Hepatocyte (in vitro differentiated cells): ENCODE measurements around the gene RANBP3. TPM values are rescaled to one million over a fixed set of nuclear protein-coding genes. Genes with fewer than 3 reads are reported as not detected.
"Not testable (repeated sequence)": the region's sequence is repeated elsewhere in the genome, so short reads cannot be mapped to it uniquely, and the experiment has no call there.

ENCODE experiments used
- DNase-seq: peaks from one replicate; pipeline ENCODE4 v3.0.0-alpha.2; 2016; ENCODE audit warnings: low spot score
- H2AFZ ChIP-seq: fragments of 200-600 bp; sonication (generic); 2 replicates; pipeline ENCODE4 v1.6.0; 2016; ENCODE audit warnings: antibody characterized with exemption, mild to moderate bottlenecking
- H3K27ac ChIP-seq: fragments of 200-600 bp; sonication (generic); 2 replicates; pipeline ENCODE4 v1.5.1; 2016; ENCODE audit warnings: mild to moderate bottlenecking
- H3K27me3 ChIP-seq: fragments of 200-600 bp; sonication (generic); 2 replicates; pipeline ENCODE4 v1.6.1; 2016
- H3K36me3 ChIP-seq: fragments of 200-600 bp; sonication (generic); replicated peaks from 2 replicates; pipeline ENCODE4 v1.5.1; 2016; ENCODE audit warnings: low read depth; ENCODE audit not compliant: insufficient read depth
- H3K4me1 ChIP-seq: fragments of 200-600 bp; sonication (generic); 2 replicates; pipeline ENCODE4 v1.5.1; 2016; ENCODE audit warnings: mild to moderate bottlenecking, moderate library complexity; ENCODE audit not compliant: insufficient read depth
- H3K4me2 ChIP-seq: fragments of 200-600 bp; sonication (generic); 2 replicates; pipeline ENCODE4 v1.6.0; 2016
- H3K4me3 ChIP-seq: fragments of 200-600 bp; sonication (generic); 2 replicates; pipeline ENCODE4 v1.5.1; 2016; ENCODE audit warnings: mild to moderate bottlenecking
- H3K79me2 ChIP-seq: fragments of 200-600 bp; sonication (generic); 2 replicates; pipeline ENCODE4 v1.6.0; 2017; ENCODE audit warnings: mild to moderate bottlenecking
- H3K9me2 ChIP-seq: fragments of 200-600 bp; sonication (generic); replicated peaks from 2 replicates; pipeline ENCODE4 v1.6.0; 2017; ENCODE audit warnings: mild to moderate bottlenecking; ENCODE audit not compliant: insufficient read depth
- H3K9me3 ChIP-seq: fragments of 200-600 bp; sonication (generic); 2 replicates; pipeline ENCODE4 v1.5.1; 2016; ENCODE audit warnings: low read depth, mild to moderate bottlenecking
- H4K20me1 ChIP-seq: fragments of 200-600 bp; sonication (generic); 2 replicates; pipeline ENCODE4 v1.6.0; 2016; ENCODE audit warnings: mild to moderate bottlenecking; ENCODE audit not compliant: insufficient read depth, poor library complexity, severe bottlenecking
- CTCF ChIP-seq: fragments of 200-600 bp; sonication (generic); IDR thresholded peaks from 2 replicates; pipeline ENCODE4 v1.5.1; 2016; ENCODE audit warnings: antibody characterized with exemption, mild to moderate bottlenecking; ENCODE audit not compliant: poor library complexity
- EZH2 ChIP-seq: fragments of 200-600 bp; sonication (generic); IDR thresholded peaks from 2 replicates; pipeline ENCODE4 v1.6.1; 2016; ENCODE audit warnings: antibody characterized with exemption, mild to moderate bottlenecking, borderline replicate concordance
- EZH2phosphoT487 ChIP-seq: fragments of 200-600 bp; sonication (generic); IDR thresholded peaks from one replicate; pipeline ENCODE4 v1.6.1; 2018; ENCODE audit warnings: antibody characterized with exemption, mild to moderate bottlenecking, low read depth, moderate library complexity; ENCODE audit not compliant: unreplicated experiment, severe bottlenecking
- WGBS: methylation state at CpG from one replicate; pipeline ENCODE4 v1.1.6; 2016; ENCODE audit warnings: low lambda C conversion rate; ENCODE audit errors: missing lambda C conversion rate; 5-methylcytosine and 5-hydroxymethylcytosine counted together
- polyA plus RNA-seq: library from polyadenylated mRNA; unstranded; fragments of >200 nt; fragmentation: Nextera tagmentation; extraction: Ambion mirVana; gene quantifications from 2 replicates; pipeline ENCODE4 v1.2.1, GENCODE V29; 2016
- total RNA-seq: library from RNA; depleted of rRNA; stranded (reverse); fragments of >200 nt; gene quantifications from 2 replicates; pipeline ENCODE4 v1.2.3, GENCODE V29; 2014

Gene RANBP3, protein sequence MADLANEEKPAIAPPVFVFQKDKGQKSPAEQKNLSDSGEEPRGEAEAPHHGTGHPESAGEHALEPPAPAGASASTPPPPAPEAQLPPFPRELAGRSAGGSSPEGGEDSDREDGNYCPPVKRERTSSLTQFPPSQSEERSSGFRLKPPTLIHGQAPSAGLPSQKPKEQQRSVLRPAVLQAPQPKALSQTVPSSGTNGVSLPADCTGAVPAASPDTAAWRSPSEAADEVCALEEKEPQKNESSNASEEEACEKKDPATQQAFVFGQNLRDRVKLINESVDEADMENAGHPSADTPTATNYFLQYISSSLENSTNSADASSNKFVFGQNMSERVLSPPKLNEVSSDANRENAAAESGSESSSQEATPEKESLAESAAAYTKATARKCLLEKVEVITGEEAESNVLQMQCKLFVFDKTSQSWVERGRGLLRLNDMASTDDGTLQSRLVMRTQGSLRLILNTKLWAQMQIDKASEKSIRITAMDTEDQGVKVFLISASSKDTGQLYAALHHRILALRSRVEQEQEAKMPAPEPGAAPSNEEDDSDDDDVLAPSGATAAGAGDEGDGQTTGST
- total RNA-seq = 51.0 and 78.1 TPM in 2 replicates
- polyA plus RNA-seq = 10.4 and 16.4 TPM in 2 replicates

GRCh38 chr19:5977785-5978605 is at the start of gene RANBP3:
TSS of gene RANBP3 (minus strand) at chr19:5978140. CDS start at chr19:5978082, 58 bp downstream.
- peak within 1 kb of the TSS; percentile 57 for H2AFZ ChIP-seq
- peaks cover 62% of the 10 kb centered on the region for H3K79me2 ChIP-seq

DNA sequence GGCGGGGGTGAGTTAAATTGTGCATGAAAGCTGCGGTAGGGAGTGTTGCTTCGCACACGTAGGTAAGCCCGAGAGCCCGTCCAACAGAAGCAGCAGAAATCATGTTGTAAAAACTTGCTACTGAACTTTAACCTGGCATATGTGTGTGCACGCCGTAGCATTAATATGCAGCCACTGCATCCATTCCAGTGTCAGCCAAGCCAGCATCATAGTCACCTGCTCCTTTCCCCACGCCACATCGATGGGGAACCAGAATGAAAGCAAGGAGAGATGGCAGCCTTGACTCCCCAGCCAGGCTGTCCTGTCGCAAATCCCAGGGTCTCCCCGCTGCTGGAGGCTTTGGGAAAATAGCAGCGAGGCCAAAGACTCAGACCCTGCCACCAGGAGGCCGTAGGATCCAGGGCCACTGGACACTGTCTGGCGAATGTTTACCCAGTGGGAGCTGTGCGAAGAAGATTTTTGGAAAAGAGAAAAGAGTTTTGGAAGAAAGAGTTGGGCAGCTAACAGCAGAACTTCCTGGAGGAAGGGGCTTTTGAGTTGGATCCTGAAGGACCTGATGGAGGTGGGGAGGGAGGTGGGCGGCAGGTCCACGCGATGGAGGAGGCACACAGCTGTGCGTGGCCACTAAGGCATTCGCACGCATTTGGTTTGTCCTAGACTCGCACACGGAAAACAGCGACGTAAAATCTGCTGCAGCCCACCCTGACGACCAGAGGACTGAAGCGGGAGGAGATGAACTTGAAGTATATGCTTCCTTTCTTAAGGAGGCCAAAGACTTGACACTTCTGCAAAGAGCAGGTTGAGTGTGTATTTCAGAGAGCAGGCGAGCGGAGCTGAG is 48.7 kb upstream of the RANBP3 start:
- Histone ChIP-seq H3K27me3 (no peaks in the 10 kb centered on the region), H2AFZ (no peak overlapping the region), H3K4me2 (no peak overlapping the region), H3K27ac (no peak overlapping the region), H4K20me1 (no peaks in the 10 kb centered on the region), H3K36me3 (no peaks in the 10 kb centered on the region), H3K4me3 (no peak overlapping the region), H3K9me2 (no peaks in the 10 kb centered on the region), H3K4me1 (no peaks in the 10 kb centered on the region), H3K79me2 (no peaks in the 10 kb centered on the region), H3K9me3 (no peaks in the 10 kb centered on the region)
- 95% methylated on average over 30 of the region's 30 CpGs for WGBS
- TF ChIP-seq CTCF (no peak), EZH2 (no peak), EZH2phosphoT487 (no peak)
- no peak for DNase-seq

More at GRCh38 chr19:5977785-5978605, at the start of gene RANBP3:
- no peaks in the 10 kb centered on the region for H3K36me3 ChIP-seq
- peak; percentile 100 for DNase-seq
- peak within 1 kb of the TSS; percentile 92 for H3K4me2 ChIP-seq
- TF ChIP-seq CTCF (no peak), EZH2phosphoT487 (no peak)
- no peaks in the 10 kb centered on the region for H3K9me2 ChIP-seq
- peak within 1 kb of the TSS; percentile 85 for H3K27ac ChIP-seq
- no peaks in the 10 kb centered on the region for H3K9me3 ChIP-seq
- peaks cover 31% of the 10 kb centered on the region for H4K20me1 ChIP-seq
- peaks cover 37% of the 10 kb centered on the region for H3K4me1 ChIP-seq
- no peaks in the 10 kb centered on the region for H3K27me3 ChIP-seq
- peak within 1 kb of the TSS; percentile 46 for H3K4me3 ChIP-seq
- WGBS = 2% methylated on average over 81 of the region's 88 CpGs

DNA sequence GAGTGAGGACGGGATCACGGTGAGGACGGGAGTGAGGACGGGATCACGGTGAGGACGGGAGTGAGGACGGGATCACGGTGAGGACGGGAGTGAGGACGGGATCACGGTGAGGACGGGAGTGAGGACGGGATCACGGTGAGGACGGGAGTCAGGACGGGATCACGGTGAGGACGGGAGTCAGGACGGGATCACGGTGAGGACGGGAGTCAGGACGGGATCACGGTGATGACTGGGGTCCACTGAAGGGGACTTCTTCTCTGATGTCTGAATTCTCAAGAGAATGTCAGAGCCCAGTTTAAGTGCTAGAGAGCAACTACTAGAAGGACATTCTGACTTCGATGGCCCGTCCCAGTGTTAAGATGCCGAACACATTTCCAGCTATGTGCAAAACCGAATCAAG is 46.8 kb upstream of the RANBP3 start:
- WGBS = 97% methylated on average over 11 of the region's 27 CpGs
- H3K4me1 ChIP-seq, H3K27ac ChIP-seq, H3K4me3 ChIP-seq, H3K79me2 ChIP-seq, H3K9me3 ChIP-seq, H3K4me2 ChIP-seq, H4K20me1 ChIP-seq, H2AFZ ChIP-seq, H3K36me3 ChIP-seq, H3K27me3 ChIP-seq, DNase-seq, H3K9me2 ChIP-seq: not testable (repeated sequence)
